GM19025 (cell line): ENCODE measurements around the gene SLC22A5.
"Not testable (repeated sequence)": the region's sequence is repeated elsewhere in the genome, so short reads cannot be mapped to it uniquely, and the experiment has no call there.

Experiments used
- ATAC-seq: cut with Tn5 transposase; IDR thresholded peaks from one replicate; pipeline ENCODE4 v1.9.1; 2021; ENCODE audit warnings: mild to moderate bottlenecking, low read depth, moderate library complexity; ENCODE audit not compliant: unreplicated experiment

The SLC22A5 gene

GRCh38 chr5:132386644-132387286 lies 17.3 kb downstream of the SLC22A5 start:
- ATAC-seq = peak; percentile 69

- ATAC-seq = no peak
Observed at GRCh38 chr5:132387640-132388117, 18.2 kb downstream of the SLC22A5 start.

GRCh38 chr5:132388244-132389050 lies 18.9 kb downstream of the SLC22A5 start:
- ATAC-seq = no peak

GRCh38 chr5:132389051-132389331 lies 19.5 kb downstream of the SLC22A5 start:
- no peak for ATAC-seq

- ATAC-seq = no peak
Observed at GRCh38 chr5:132389585-132390286, 20.2 kb downstream of the SLC22A5 start.

- no peak for ATAC-seq
Observed at GRCh38 chr5:132391247-132391646, 21.7 kb downstream of the SLC22A5 start.

- no peak for ATAC-seq
Observed at GRCh38 chr5:132391870-132392269, 22.4 kb downstream of the SLC22A5 start.

GRCh38 chr5:132392411-132392810 lies 22.9 kb downstream of the SLC22A5 start:
- ATAC-seq = no peak

- no peak for ATAC-seq
Observed at GRCh38 chr5:132392978-132393825, 23.7 kb downstream of the SLC22A5 start.

GRCh38 chr5:132394667-132395259 lies 25.3 kb downstream of the SLC22A5 start:
- ATAC-seq = peak; percentile 58

GRCh38 chr5:132396589-132397031 lies 27.1 kb downstream of the SLC22A5 start:
- no peak for ATAC-seq

- ATAC-seq = no peak
Observed at GRCh38 chr5:132397224-132397623, 27.7 kb downstream of the SLC22A5 start.

- ATAC-seq = not testable (repeated sequence)
Observed at GRCh38 chr5:132397936-132398675, 28.6 kb downstream of the SLC22A5 start.

- not testable (repeated sequence) for ATAC-seq
Observed at GRCh38 chr5:132404041-132404440, 34.5 kb downstream of the SLC22A5 start.

- ATAC-seq = no peak
Observed at GRCh38 chr5:132405646-132406045, 36.1 kb downstream of the SLC22A5 start.

GRCh38 chr5:132406144-132406783 lies 36.8 kb downstream of the SLC22A5 start:
- ATAC-seq = no peak

- no peak for ATAC-seq
Observed at GRCh38 chr5:132407970-132408369, 38.5 kb downstream of the SLC22A5 start.

GRCh38 chr5:132408456-132408855 lies 38.9 kb downstream of the SLC22A5 start:
- no peak for ATAC-seq

GRCh38 chr5:132408965-132409364 lies 39.5 kb downstream of the SLC22A5 start:
- ATAC-seq = no peak
